B cell (primary cell): ENCODE results near the gene SCAMP1. TPM values are rescaled to one million over a fixed set of nuclear protein-coding genes. Genes with fewer than 3 reads are reported as not detected.

Source experiments
- ATAC-seq: fragments of 200-7000 bp; cut with Tn5 transposase; one replicate; pipeline ENCODE4 v1.10.0; 2021; ENCODE audit warnings: low read depth, mild to moderate bottlenecking, moderate number of reproducible peaks, moderate library complexity
- CTCF ChIA-PET: fragments of 350-600 bp; sonication (Branson Sonifier 250); formaldehyde crosslinking; loops from one replicate; lab custom pipeline; 2021; ENCODE audit warnings: antibody characterized with exemption, inconsistent platforms; lab: Charles Lee
- POLR2A ChIA-PET: fragments of 350-600 bp; sonication (Branson Sonifier 250); formaldehyde crosslinking; loops from one replicate; lab custom pipeline; 2021; ENCODE audit warnings: antibody characterized with exemption; lab: Charles Lee
- DNase-seq: peaks from one replicate; pipeline ENCODE4 v3.0.0; 2013
- H2AFZ ChIP-seq: 2 replicates; pipeline ENCODE4 v1.6.1; 2012; ENCODE audit warnings: mild to moderate bottlenecking, low read depth, low read length; ENCODE audit not compliant: insufficient read depth, poor library complexity, severe bottlenecking
- H3K27ac ChIP-seq, 2 donors: 1 replicate in 1 of 2; 2 replicates in 1 of 2; pipeline ENCODE4 v1.5.1; 2012 to 2013; ENCODE audit warnings: low read length in 2 of 2, mild to moderate bottlenecking in 2 of 2, moderate library complexity in 1 of 2
- H3K27me3 ChIP-seq, 4 experiments: fragments of 200-600 bp in 1 of 4; sonication (generic) in 1 of 4; replicated peaks in 1 of 4; 1 replicate in 2 of 4; 2 replicates in 2 of 4; pipeline versions ENCODE4 v1.6.1 to v1.7.0; 2013 to 2016; ENCODE audit warnings: low read length in 3 of 4, mild to moderate bottlenecking in 2 of 4, mixed read lengths in 1 of 4, moderate library complexity in 1 of 4; ENCODE audit not compliant: insufficient read depth in 4 of 4, control insufficient read depth in 3 of 4; ENCODE audit errors: control extremely low read depth in 1 of 4
- H3K36me3 ChIP-seq, 2 experiments: replicated peaks in 1 of 2; 1 replicate in 1 of 2; 2 replicates in 1 of 2; pipeline versions ENCODE4 v1.6.1 to v1.7.1; 2013; ENCODE audit warnings: low read length in 1 of 2; ENCODE audit not compliant: insufficient read depth in 2 of 2, control insufficient read depth in 1 of 2; ENCODE audit errors: control extremely low read depth in 1 of 2, extremely low read depth in 1 of 2
- H3K4me1 ChIP-seq, 2 donors: fragments of 200-600 bp in 1 of 2; sonication (generic) in 1 of 2; 1 replicate in 1 of 2; 2 replicates in 1 of 2; pipeline versions ENCODE4 v1.5.1 to v1.6.1; 2013 to 2017; ENCODE audit warnings: low read length in 2 of 2; ENCODE audit not compliant: control insufficient read depth in 2 of 2, insufficient read depth in 2 of 2
- H3K4me2 ChIP-seq: replicated peaks from 2 replicates; pipeline ENCODE3; 2012; ENCODE audit warnings: mild to moderate bottlenecking, low read depth, low read length; ENCODE audit not compliant: poor library complexity, severe bottlenecking
- H3K4me3 ChIP-seq, 5 experiments: fragments of 200-600 bp in 1 of 5; sonication (generic) in 1 of 5; 1 replicate in 3 of 5; 2 replicates in 2 of 5; pipeline versions ENCODE4 v1.5.1 to v1.7.0; 2011 to 2016; ENCODE audit warnings: low read length in 4 of 5, mild to moderate bottlenecking in 4 of 5, low read depth in 2 of 5, control low read depth in 1 of 5, moderate library complexity in 1 of 5; ENCODE audit not compliant: insufficient read depth in 1 of 5; ENCODE audit errors: control extremely low read depth in 1 of 5, extremely low read depth in 1 of 5
- H3K79me2 ChIP-seq: fragments of 200-600 bp; sonication (generic); one replicate; pipeline ENCODE4 v1.6.0; 2016; ENCODE audit warnings: low read length; ENCODE audit not compliant: control insufficient read depth, insufficient read depth
- H3K9ac ChIP-seq: fragments of 200-600 bp; sonication (generic); 2 replicates; pipeline ENCODE4 v1.6.1; 2017; ENCODE audit warnings: mild to moderate bottlenecking, low read length, moderate library complexity
- H3K9me3 ChIP-seq, 3 donors: one replicate each; pipeline versions ENCODE4 v1.6.1 to v1.7.1; 2013; ENCODE audit warnings: low read length in 2 of 3; ENCODE audit not compliant: control insufficient read depth in 2 of 3, insufficient read depth in 1 of 3; ENCODE audit errors: control extremely low read depth in 1 of 3
- H4K20me1 ChIP-seq: 2 replicates; pipeline ENCODE4 v1.6.0; 2012; ENCODE audit warnings: mild to moderate bottlenecking, low read length; ENCODE audit not compliant: insufficient read depth, control insufficient read depth, poor library complexity, severe bottlenecking
- H3K27ac Mint-ChIP-seq: one replicate; pipeline ENCODE4 v1.8.0; 2021; ENCODE audit warnings: mixed read lengths
- H3K27me3 Mint-ChIP-seq: one replicate; pipeline ENCODE4 v1.8.0; 2021; ENCODE audit warnings: mixed read lengths
- H3K4me1 Mint-ChIP-seq: one replicate; pipeline ENCODE4 v1.8.0; 2021; ENCODE audit warnings: mixed read lengths
- H3K4me3 Mint-ChIP-seq: one replicate; pipeline ENCODE4 v1.8.0; 2021; ENCODE audit warnings: mixed read lengths
- H3K9me3 Mint-ChIP-seq: one replicate; pipeline ENCODE4 v1.8.0; 2022; ENCODE audit warnings: mixed read lengths; ENCODE audit not compliant: insufficient read depth
- EZH2 ChIP-seq: IDR thresholded peaks from 2 replicates; pipeline ENCODE4 v1.6.1; 2012; ENCODE audit warnings: borderline replicate concordance, low read depth, mild to moderate bottlenecking, moderate library complexity, low read length; ENCODE audit not compliant: insufficient read depth, poor library complexity, severe bottlenecking
- WGBS: methylation state at CpG from one replicate; pipeline ENCODE4 v1.1.5; 2013; ENCODE audit warnings: missing lambda C conversion rate; ENCODE audit not compliant: insufficient coverage; 5-methylcytosine and 5-hydroxymethylcytosine counted together
- intact Hi-C: fragments of 100-400 bp; cut with micrococcal nuclease; formaldehyde crosslinking; loops from one replicate; pipeline ENCODE4 v1.10.0; 2022
- polyA plus RNA-seq: library from polyadenylated mRNA; depleted of rRNA; stranded (reverse); fragments of >200 nt; gene quantifications from 2 replicates; pipeline ENCODE4 v1.2.3, GENCODE V29; 2012
- total RNA-seq, 2 donors: library from RNA; stranded (reverse); fragments of 120-200 nt in 1 of 2; gene quantifications; 1 replicate in 1 of 2; 2 replicates in 1 of 2; pipeline versions ENCODE4 v1.2.3 to v1.2.4, GENCODE V29; 2013 to 2022
- TF ChIP-seq, protein P1 (sequence below): fragments of 200-600 bp; IDR thresholded peaks from one replicate; pipeline ENCODE4 v1.8.0; 2022; ENCODE audit warnings: antibody characterized with exemption, mild to moderate bottlenecking

SCAMP1 gene
- total and polyA plus RNA-seq, 2 donors (not counting 1 experiment from before 2014, with no cell fraction given) = 3.8 to 25.4 TPM

DNA sequence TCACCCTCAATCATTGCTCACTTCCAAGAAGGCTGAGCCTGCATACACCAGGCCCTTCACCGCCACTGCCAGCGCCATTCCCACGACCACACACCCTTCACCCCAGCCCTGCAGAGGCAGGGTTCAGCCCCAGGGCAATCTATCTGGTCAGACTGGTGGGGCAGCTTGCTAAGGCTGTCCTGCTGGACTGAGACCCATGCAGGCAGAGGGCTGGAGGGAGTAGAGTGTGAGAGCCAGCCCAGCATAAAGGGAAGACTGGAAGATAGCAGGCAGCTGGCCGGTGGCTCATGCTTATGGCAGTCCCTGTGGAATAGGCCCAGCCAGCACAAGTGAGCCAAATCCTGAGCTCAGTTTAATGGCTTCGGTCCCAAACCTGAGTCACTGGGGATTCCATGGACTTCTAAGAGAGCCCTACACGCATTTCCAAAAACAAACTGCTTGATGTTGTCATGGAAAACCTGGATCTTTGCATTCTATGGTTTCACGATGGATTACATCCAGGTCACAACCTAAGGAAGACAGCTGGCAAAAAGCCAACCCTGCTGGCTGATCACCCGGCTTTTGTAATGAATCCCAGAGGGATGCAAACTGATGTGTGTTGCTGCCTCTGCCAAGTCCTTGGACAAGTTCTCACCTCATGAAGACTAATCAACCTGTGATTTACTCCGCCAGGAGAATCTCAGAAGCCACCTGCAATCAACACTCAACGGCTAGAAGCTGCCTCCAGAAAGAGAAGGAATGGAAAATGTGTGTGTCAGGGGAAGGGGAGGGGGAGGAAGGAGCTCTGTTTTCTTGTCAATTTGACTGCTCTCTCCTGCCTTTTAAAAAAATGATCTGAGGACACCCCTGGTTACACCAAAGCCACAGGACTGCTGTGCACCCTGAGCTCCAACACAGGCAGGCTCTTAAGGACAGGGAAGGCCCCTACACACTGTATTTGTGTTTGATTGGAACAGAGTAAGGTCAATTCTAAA lies 144.6 kb downstream of the SCAMP1 start:
- Histone ChIP-seq H3K27ac (no peak overlapping the region), H3K4me3 (no peak overlapping the region), H3K9ac (no peak overlapping the region), H3K4me2 (no peak overlapping the region), H2AFZ (no peak overlapping the region), H3K79me2 (peaks cover 10% of the 10 kb centered on the region), H4K20me1 (no peaks in the 10 kb centered on the region), H3K4me1 (peaks cover 14 to 16% of the 10 kb centered on the region in 2 donors), H3K9me3 (peaks cover 0 to 3% (median 0%) of the 10 kb centered on the region in 3 donors), H3K36me3 (no peaks in the 10 kb centered on the region), H3K27me3 (peaks cover 0 to 10% (median 5%) of the 10 kb centered on the region in 4 experiments)
- ChIA-PET POLR2A (no interaction called here), CTCF (no interaction called here)
- intact Hi-C loops = loop anchor here (5.0 kb wide), 1 partner anchor 33 kb away; no protein-coding TSS in a partner anchor
- no peaks in the 10 kb centered on the region for H3K27me3 Mint-ChIP-seq
- no peak for DNase-seq
- H3K4me1 Mint-ChIP-seq = peaks cover 32% of the 10 kb centered on the region
- TF ChIP-seq, protein P1, sequence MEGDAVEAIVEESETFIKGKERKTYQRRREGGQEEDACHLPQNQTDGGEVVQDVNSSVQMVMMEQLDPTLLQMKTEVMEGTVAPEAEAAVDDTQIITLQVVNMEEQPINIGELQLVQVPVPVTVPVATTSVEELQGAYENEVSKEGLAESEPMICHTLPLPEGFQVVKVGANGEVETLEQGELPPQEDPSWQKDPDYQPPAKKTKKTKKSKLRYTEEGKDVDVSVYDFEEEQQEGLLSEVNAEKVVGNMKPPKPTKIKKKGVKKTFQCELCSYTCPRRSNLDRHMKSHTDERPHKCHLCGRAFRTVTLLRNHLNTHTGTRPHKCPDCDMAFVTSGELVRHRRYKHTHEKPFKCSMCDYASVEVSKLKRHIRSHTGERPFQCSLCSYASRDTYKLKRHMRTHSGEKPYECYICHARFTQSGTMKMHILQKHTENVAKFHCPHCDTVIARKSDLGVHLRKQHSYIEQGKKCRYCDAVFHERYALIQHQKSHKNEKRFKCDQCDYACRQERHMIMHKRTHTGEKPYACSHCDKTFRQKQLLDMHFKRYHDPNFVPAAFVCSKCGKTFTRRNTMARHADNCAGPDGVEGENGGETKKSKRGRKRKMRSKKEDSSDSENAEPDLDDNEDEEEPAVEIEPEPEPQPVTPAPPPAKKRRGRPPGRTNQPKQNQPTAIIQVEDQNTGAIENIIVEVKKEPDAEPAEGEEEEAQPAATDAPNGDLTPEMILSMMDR = no peak
- TF ChIP-seq EZH2 = no peak
- no peak for ATAC-seq
- H3K9me3 Mint-ChIP-seq = no peaks in the 10 kb centered on the region
- H3K4me3 Mint-ChIP-seq = no peak overlapping the region
- WGBS = 81% methylated on average over 6 of the region's 10 CpGs
- H3K27ac Mint-ChIP-seq = no peak overlapping the region

GRCh38 chr5:78505860-78506259 lies 145.4 kb downstream of the SCAMP1 start:
- POLR2A ChIA-PET = no interaction called here
- intact Hi-C loops = loop anchor here (5.0 kb wide), 1 partner anchor 34 kb away; no protein-coding TSS in a partner anchor
- TF ChIP-seq, protein P1 = no peak
- no peak for TF ChIP-seq EZH2
- H4K20me1 ChIP-seq = no peaks in the 10 kb centered on the region
- H3K4me2 ChIP-seq = no peak overlapping the region
- H2AFZ ChIP-seq = no peak overlapping the region
- H3K9me3 ChIP-seq = peaks cover 0 to 3% (median 0%) of the 10 kb centered on the region in 3 donors
- H3K4me1 Mint-ChIP-seq = peaks cover 39% of the 10 kb centered on the region
- no peaks in the 10 kb centered on the region for H3K9me3 Mint-ChIP-seq
- no peaks in the 10 kb centered on the region for H3K27me3 Mint-ChIP-seq
- no peak overlapping the region for H3K4me3 Mint-ChIP-seq
- no peaks in the 10 kb centered on the region for H3K36me3 ChIP-seq
- no peak for ATAC-seq
- no peak overlapping the region for H3K27ac Mint-ChIP-seq
- CTCF ChIA-PET = no interaction called here
- peaks cover 0 to 10% (median 5%) of the 10 kb centered on the region in 4 experiments for H3K27me3 ChIP-seq
- 100% methylated on average over 2 of the region's 2 CpGs for WGBS
- H3K4me3 ChIP-seq = no peak overlapping the region
- peaks cover 18 to 22% of the 10 kb centered on the region in 2 donors for H3K4me1 ChIP-seq
- H3K27ac ChIP-seq = no peak overlapping the region
- no peak for DNase-seq
- H3K9ac ChIP-seq = no peak overlapping the region
- peaks cover 4% of the 10 kb centered on the region for H3K79me2 ChIP-seq
